Activated naive CD4-positive, alpha-beta T cell treated with anti-CD3 and anti-CD28 coated beads, Interleukin-2, amount 50 U/mL, for 72 hours (primary cell): ENCODE results near the gene SMKR1. TPM values are rescaled to one million over a fixed set of nuclear protein-coding genes. Genes with fewer than 3 reads are reported as not detected.

Source experiments
- ATAC-seq, 2 donors: fragments of 150-1000 bp; cut with Tn5 transposase; 2 replicates each; pipeline ENCODE4 v1.10.0; 2021; ENCODE audit warnings: mild to moderate bottlenecking in 2 of 2, moderate library complexity in 2 of 2
- DNase-seq, 2 donors: peaks; one replicate each; pipeline ENCODE4 v3.0.0; 2021 to 2022; ENCODE audit warnings: low spot score in 2 of 2
- H3K27ac Mint-ChIP-seq, 2 donors: one replicate each; pipeline ENCODE4 v1.8.0; 2022; ENCODE audit warnings: mild to moderate bottlenecking in 2 of 2, mixed read lengths in 2 of 2
- H3K36me3 Mint-ChIP-seq, 2 donors: one replicate each; pipeline ENCODE4 v1.8.0; 2022; ENCODE audit warnings: mixed read lengths in 2 of 2
- H3K9me3 Mint-ChIP-seq, 2 donors: one replicate each; pipeline ENCODE4 v1.8.0; 2022; ENCODE audit warnings: mixed read lengths in 2 of 2
- total RNA-seq, 2 donors: library from RNA; stranded (reverse); gene quantifications; one replicate each; pipeline ENCODE4 v1.2.3, GENCODE V29; 2022

SMKR1 gene
- 1 to 10 TPM; 1.0 to 1.7 TPM for total RNA-seq

DNA sequence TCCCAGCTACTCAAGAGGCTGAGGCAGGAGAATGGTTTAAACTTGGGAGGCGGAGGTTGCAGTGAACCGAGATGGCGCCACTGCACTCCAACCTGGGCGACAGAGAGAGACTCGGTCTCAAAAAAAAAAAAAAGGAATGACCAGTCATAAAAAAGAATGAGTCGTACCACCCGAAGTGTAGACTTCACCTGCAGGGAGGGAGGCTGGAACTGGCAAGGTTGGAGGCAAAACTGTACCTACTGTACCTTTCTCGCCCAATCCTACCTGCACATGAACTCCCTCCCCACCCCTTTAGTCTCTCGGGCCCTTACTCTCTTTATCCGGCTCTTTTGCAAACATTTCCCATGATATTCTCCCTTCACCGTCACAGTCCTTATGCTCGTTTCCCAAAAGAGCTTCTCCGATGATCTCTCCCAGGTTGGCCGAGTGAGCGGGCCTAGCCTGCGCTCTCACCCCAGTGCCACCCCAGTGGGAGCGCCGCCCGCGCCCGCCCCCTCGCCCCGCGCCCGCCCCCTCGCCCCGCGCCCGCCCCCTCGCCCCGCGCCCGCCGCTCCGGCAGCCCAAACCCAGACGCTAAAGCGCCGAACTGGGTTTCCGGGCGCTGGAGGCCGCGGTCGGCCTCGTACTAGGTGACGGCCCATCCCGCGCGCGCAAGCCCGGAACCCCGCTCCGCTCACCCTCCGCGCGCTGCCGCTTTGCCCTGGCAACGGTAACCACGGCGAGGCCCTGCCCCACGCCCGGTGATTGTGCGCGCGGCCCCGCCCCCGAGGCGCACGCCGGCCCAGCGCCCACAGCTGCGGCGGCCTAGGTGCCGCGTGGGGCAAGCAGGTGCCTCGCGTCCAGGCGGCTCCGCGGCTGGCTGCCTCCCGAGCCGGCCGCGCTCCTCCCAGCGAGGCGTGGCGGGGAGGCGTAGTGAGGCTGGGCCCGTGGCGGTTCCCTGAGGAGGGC, at the start of gene SMKR1:
Gene SMKR1, plus strand, starts transcription at position 772 of the 948 bp plus-strand sequence. CDS start 294 bp downstream, outside the sequence.
- peak; percentile 83 to 90 for DNase-seq

DNA sequence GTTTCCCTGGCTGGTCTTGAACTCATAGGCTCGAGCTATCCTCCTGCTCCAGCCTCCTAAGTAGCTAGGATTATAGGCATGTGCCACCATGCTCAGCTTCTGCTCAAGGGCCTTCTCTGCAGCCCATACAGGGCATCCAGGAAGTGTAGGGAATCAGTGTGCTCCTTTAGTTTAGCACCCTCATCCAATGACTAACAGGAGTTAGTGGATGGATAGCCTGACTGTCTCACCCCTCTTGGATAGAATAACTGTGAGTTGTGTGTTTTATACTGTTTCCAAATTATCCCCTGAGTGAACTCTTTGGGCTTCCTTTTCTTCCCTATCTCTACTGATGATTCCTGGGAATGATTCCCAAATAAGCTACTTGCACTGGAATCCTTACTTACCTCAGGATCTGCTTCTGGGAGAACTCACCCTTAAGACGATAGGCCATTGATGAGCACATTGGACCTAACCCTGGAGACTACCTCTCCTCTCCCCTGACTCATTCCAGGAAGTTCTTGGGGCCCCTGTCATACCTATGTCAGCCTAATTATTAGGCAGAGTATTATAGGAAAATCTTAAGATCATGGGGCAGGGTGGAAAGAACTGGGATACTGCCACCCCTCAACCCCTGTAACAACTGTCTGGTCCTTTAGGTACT, 49.6 kb upstream of the SMKR1 start:
- DNase-seq (no peak), ATAC-seq (no peak)
- peak overlapping the region in 1 of 2 donors; percentile 84 for H3K27ac Mint-ChIP-seq
- H3K9me3 Mint-ChIP-seq, result no peaks in the 10 kb centered on the region
- H3K36me3 Mint-ChIP-seq, result peaks cover 71 to 87% of the 10 kb centered on the region in 2 donors

More for the DNA sequence above, at the start of gene SMKR1:
- Mint-ChIP-seq H3K9me3 (no peaks in the 10 kb centered on the region), H3K36me3 (no peaks in the 10 kb centered on the region), H3K27ac (peak within 1 kb of the TSS; percentile 1 to 88)
- peak; percentile 98 to 99 for ATAC-seq

DNA sequence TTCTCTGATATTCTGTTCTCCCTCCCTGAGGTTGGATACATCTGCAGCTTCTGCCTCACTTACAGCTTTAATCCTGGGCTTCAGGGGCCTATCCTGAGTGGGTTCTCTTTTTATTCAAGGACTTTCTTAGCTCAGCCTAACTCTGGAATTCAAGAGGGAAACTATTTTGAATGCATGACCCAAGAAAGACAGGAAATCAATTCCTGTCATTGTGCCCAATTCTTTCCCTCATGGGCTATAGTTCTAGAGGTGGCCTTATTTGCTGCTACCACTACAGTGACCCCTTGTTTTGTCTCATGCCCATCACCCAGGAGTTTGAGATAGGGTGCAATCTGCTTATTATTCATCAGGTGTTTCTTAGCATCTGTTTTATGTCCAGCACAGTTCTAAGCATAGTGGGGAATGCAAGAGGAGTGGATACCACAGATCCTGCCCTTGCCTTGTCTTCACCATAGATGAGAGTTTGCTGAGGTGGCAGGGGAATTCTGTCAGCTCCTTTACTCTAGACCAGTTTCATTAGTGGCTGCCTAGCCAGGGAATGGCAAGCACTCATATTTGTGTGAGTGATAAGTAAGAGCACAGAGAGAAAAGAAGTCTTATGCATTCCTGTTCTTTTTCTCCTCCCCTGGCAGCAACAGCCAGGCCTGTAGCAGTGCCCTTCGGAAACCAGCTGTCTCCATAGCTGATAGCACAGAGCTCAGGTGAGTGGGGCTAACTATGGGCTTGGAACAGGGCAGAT, 48.7 kb upstream of the SMKR1 start:
- peaks cover 69 to 82% of the 10 kb centered on the region in 2 donors for H3K36me3 Mint-ChIP-seq
- no peak for ATAC-seq

DNA sequence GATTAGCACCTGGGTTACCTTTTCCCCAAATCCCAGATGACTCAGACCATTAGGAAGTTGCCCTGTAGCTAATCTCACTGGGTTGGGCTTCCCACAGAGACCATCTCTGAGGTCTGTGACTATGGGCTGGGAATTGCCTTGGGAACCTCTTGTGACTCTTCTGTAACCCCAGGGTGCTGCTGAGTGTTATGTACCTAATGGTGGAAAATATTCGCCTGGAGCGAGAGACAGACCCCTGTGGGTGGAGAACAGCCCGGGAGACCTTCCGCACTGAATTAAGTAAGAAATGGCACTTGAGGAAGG, 48.1 kb upstream of the SMKR1 start:
- no peaks in the 10 kb centered on the region for H3K9me3 Mint-ChIP-seq
- peak overlapping the region in 1 of 2 donors; percentile 9 for H3K27ac Mint-ChIP-seq
- DNase-seq (no peak), ATAC-seq (no peak)
- H3K36me3 Mint-ChIP-seq, result peaks cover 64 to 77% of the 10 kb centered on the region in 2 donors

More for the DNA sequence above, 48.7 kb upstream of the SMKR1 start:
- no peak for DNase-seq
- peak overlapping the region in 1 of 2 donors; percentile 84 for H3K27ac Mint-ChIP-seq
- no peaks in the 10 kb centered on the region for H3K9me3 Mint-ChIP-seq

DNA sequence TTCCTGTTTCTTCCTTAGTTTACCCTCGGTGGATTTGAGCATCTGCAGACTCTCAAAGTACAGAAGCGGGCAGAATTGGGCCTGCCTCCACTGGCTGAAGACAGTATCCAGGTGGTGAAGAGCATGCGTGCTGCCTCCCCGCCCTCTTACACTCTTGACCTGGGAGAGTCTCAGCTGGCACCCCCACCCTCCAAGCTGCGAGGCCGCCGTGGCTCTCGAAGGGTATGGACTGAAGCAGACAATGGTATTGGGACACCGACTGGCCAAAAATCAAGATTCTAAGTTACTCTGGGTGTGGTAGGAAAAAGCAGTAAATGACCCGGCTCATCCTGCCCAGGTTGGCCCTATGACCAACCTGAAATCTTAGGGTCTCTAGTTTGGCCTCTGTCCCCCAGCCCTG, 45.9 kb upstream of the SMKR1 start:
- DNase-seq (no peak), ATAC-seq (no peak)
- Mint-ChIP-seq H3K27ac (no peak overlapping the region), H3K9me3 (no peaks in the 10 kb centered on the region), H3K36me3 (peaks cover 44 to 55% of the 10 kb centered on the region in 2 donors)

DNA sequence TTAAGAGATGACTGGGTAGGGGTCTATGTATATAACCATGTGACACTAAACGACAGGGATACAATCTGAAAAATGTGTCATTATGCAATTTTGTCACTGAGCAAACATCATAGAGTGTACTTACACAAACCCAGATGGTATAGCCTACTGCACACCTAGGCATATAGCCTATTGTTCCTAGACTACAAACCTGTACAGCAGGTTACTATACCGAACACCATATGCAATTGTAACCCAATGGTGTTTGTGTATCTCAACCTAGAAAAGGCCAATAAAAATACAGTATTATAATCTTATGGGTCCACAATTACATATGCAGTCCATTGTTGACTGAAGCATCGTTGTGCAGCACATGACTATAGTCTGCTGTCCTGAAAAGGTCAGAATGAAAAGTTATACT, 45.2 kb upstream of the SMKR1 start:
- no peak overlapping the region for H3K27ac Mint-ChIP-seq
- ATAC-seq (no peak), DNase-seq (no peak)
- peaks cover 37 to 48% of the 10 kb centered on the region in 2 donors for H3K36me3 Mint-ChIP-seq
- no peaks in the 10 kb centered on the region for H3K9me3 Mint-ChIP-seq

DNA sequence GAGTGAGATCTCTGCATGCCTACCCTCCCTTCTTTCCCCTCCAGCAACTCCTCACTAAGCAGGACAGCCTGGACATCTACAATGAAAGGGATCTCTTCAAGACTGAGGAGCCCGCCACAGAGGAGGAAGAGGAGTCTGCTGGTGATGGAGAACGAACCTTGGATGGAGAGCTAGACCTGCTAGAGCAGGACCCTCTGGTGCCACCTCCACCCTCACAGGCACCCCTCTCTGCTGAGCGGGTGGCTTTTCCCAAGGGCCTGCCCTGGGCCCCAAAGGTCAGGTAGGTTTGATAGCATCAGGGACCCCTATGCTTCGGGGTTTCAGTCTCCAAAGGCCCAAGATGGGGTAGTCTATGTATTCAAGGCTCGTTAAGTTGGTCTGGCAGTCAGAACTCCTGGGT, 44.2 kb upstream of the SMKR1 start:
- H3K9me3 Mint-ChIP-seq, result no peaks in the 10 kb centered on the region
- no peak for ATAC-seq
- peaks cover 31 to 40% of the 10 kb centered on the region in 2 donors for H3K36me3 Mint-ChIP-seq
- DNase-seq, result no peak
- H3K27ac Mint-ChIP-seq, result no peak overlapping the region

DNA sequence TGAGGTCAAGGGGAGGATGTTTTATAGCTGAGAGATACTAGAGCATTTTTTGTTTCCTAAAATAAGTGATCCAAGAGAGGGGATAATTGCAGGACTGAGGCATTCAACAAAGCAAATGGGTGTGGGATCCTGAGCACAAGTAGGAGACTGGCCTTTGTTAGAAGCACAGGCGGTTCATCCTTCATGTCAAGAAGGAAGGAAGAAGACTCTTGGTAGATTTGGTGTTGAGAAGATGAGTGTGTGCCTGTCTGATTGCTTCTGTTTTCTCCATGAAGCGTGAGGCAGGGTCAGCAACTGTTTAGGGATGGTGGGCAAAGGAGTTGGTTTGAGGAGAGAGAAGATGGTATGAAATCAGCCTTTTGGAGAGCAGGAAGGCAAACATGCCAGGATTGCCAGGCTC, 40.5 kb upstream of the SMKR1 start:
- ATAC-seq, result no peak
- no peaks in the 10 kb centered on the region for H3K9me3 Mint-ChIP-seq
- peaks cover 27 to 32% of the 10 kb centered on the region in 2 donors for H3K36me3 Mint-ChIP-seq
- DNase-seq, result no peak
- H3K27ac Mint-ChIP-seq, result no peak overlapping the region

DNA sequence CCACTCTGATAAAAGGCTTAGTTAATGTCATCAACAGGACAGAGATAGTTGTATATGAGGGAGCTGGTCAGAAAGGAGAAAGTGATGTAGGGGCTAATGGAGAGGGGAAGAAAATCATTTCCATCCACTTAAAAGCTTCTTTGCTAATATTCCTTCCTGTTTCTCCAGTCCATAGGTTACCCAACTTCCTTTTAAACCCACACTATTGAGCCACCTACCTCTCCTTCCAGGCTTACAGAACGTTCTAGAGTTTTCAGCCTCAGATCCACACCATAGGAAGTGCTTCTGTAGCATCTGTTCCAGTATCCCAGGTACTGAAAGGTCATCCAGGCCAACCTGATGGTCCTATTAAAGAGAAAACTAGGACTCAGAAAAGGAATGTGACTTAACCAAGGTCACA, 39.9 kb upstream of the SMKR1 start:
- no peak for ATAC-seq
- DNase-seq, result no peak
- Mint-ChIP-seq H3K36me3 (peaks cover 27 to 38% of the 10 kb centered on the region in 2 donors), H3K9me3 (no peaks in the 10 kb centered on the region), H3K27ac (no peak overlapping the region)

DNA sequence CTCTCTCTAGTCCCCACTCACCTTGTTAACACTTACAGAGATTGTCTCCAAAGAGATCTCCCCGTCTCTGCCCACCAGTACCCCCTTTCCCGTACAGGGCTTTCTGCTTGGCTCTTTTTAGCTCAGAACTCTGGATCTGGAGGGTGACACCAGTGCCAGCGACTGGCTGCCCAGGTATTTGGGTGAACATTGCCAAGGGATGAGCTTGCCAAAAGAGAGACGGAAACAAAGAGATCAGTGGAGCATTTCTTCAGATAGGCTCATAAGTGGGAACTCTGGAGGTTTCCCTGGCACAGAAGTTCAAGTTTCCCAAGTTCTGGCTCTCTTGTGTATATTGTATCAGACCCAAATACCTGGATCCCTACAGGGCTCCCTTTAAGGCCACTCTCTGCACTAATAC, 38.1 kb upstream of the SMKR1 start:
- H3K36me3 Mint-ChIP-seq, result peaks cover 19 to 37% of the 10 kb centered on the region in 2 donors
- ATAC-seq (no peak), DNase-seq (no peak)
- H3K9me3 Mint-ChIP-seq, result no peaks in the 10 kb centered on the region
- H3K27ac Mint-ChIP-seq, result no peak overlapping the region

DNA sequence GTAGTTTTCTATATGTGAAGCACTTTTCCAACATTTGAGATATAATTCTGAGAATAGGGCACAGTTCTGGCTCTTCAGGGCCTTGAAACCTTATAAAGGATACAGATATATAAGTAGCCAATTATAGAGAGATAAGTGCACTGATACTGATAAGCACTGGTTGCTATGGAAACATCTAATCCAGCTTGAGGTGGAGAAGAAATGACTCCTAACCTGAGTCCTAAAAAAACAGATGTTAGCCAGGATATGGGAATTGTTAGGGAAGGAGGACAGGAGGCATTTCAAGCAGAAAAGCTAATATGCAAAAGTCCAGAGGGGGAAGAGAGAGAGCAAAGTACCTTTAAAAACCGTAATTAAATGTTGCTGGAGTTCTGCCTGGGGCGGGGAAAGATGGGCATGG, 37.3 kb upstream of the SMKR1 start:
- H3K9me3 Mint-ChIP-seq, result no peaks in the 10 kb centered on the region
- peak overlapping the region; percentile 12 to 38 for H3K27ac Mint-ChIP-seq
- peaks cover 19 to 37% of the 10 kb centered on the region in 2 donors for H3K36me3 Mint-ChIP-seq
- DNase-seq, result no peak
- ATAC-seq, result no peak

DNA sequence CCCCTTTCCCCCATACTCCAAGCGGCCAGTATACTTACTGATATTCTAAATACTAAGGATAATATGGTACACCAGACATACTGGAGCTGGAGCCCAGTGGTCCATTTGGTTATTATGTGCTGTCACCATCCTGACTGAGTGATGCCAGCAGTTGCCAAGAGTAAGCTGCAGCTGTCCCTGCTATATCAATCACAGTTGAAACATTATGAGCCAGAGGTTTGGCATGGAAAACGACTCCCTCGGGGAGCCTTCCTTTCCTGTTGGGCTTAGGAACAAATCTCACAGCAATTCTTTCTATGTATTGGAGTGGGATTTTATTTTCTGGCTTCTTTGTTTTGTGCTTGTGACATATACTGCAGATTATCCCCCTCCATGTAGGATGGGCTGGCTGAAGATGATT, 35.5 kb upstream of the SMKR1 start:
- DNase-seq, result no peak
- ATAC-seq, result no peak
- no peak overlapping the region for H3K27ac Mint-ChIP-seq
- peaks cover 19 to 37% of the 10 kb centered on the region in 2 donors for H3K36me3 Mint-ChIP-seq
- no peaks in the 10 kb centered on the region for H3K9me3 Mint-ChIP-seq

DNA sequence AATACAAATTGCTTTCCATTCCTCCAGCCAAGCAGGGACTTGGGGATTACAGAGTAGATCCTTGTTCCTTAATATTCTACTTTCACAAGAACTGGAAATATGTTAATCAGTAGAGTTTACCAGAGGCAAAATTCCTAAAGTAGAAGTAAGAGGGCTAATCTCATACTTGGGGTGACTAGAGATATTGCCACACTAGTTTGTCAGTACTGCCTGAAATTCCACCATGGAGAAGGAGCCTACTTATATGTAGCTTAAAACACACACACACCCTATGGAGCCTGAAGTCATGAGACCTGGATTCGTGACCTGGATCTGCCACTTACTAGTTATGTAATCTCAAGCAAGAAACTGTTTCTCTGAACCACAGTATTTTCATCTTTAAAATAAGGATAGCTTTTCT, 34.2 kb upstream of the SMKR1 start:
- Mint-ChIP-seq H3K27ac (no peak overlapping the region), H3K9me3 (no peaks in the 10 kb centered on the region), H3K36me3 (peaks cover 19 to 37% of the 10 kb centered on the region in 2 donors)
- DNase-seq (no peak), ATAC-seq (no peak)

DNA sequence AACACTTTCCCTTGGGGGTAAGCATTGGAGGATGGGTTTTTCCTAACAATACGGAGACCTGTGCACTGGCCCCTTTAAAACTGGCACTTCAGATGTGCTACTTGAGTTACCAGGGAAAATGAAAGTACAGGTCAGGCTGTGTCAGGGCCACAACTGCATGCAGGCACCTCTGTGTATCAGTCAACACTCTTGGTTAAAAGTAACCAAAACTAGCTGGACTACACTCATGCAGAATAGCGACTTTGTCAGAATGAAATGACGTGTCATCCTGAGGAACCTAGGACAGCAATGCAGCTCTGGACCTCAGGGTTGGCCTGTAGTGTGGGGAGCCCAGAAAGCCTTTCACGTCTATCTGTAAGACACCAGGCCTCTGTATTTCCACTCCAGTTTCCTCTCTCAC, 33.8 kb upstream of the SMKR1 start:
- Mint-ChIP-seq H3K27ac (no peak overlapping the region), H3K9me3 (no peaks in the 10 kb centered on the region), H3K36me3 (peaks cover 19 to 37% of the 10 kb centered on the region in 2 donors)
- ATAC-seq, result no peak
- DNase-seq, result no peak

DNA sequence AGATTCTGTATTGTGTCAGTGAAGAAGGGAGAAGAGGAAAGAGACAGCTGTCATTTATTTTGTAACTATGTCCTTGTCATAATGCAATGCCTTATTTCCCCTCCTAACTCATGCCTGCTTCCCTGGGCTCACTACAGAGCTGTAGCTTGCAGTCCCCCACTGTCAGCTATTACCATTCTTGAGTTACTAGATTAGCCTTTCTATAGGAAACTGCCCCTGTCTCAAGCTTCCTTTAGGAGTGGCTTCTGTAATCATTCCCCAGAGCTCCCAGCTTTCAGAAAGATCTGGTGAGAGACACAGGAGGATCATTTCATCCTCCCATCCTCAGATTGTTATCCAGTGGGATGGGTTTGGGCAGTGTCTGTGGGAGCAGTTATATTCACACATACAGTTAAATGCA, 32.4 kb upstream of the SMKR1 start:
- Mint-ChIP-seq H3K9me3 (no peaks in the 10 kb centered on the region), H3K27ac (peak overlapping the region in 1 of 2 donors; percentile 11), H3K36me3 (peaks cover 15 to 36% of the 10 kb centered on the region in 2 donors)
- ATAC-seq (no peak), DNase-seq (no peak)

DNA sequence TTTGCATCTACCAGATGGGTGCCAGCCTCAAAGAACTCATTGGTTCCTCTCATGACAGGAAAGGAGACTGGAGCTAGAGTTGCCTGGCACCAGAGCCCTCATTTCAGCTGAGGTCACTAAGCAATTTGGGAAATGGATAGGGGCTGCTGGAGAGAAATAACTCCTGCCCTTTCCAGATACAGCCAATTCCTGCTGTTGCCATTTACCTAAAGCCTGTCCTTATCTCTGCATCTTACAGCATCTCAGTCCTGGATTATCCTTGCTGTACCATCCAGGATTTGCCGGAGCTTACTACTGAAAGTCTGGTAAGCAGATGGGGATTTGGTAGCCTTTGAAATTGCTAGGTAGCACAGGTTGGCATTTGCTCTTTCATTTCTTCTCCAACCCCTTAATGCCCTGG, 31.9 kb upstream of the SMKR1 start:
- ATAC-seq, result no peak
- H3K9me3 Mint-ChIP-seq, result no peaks in the 10 kb centered on the region
- peaks cover 14 to 36% of the 10 kb centered on the region in 2 donors for H3K36me3 Mint-ChIP-seq
- H3K27ac Mint-ChIP-seq, result peak overlapping the region in 1 of 2 donors; percentile 11
- DNase-seq, result no peak

DNA sequence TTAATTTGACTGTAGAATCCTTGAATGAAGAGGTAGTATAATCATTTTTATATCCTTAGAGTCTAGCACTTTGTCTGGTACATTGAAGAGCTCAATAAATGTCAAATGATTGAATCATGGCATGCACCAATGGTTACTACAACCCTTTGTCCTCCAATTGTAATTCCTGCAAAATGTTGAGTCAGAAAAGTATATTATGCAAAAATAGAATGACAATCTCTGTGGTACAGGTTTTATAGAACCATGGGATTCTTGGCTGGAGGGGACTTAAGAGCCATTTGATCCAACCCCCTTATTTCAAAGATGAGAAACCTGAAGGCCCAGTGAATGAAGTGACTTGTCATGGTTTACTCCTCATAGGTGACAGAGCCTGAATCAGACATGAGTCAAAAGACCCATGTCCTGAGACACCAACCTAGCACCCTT, 30.9 kb upstream of the SMKR1 start:
- no peak for DNase-seq
- Mint-ChIP-seq H3K36me3 (peaks cover 6 to 32% of the 10 kb centered on the region in 2 donors), H3K9me3 (no peaks in the 10 kb centered on the region), H3K27ac (peak overlapping the region; percentile 32 to 61)
- ATAC-seq, result peak; percentile 80 to 90
